ENCODE data around the gene SH2D5. TPM values are rescaled to one million over a fixed set of nuclear protein-coding genes. Genes with fewer than 3 reads are reported as not detected.

The SH2D5 gene
- total RNA-seq, 2 experiments from 2014 or later: 0.68 TPM; not detected in 1

DNA sequence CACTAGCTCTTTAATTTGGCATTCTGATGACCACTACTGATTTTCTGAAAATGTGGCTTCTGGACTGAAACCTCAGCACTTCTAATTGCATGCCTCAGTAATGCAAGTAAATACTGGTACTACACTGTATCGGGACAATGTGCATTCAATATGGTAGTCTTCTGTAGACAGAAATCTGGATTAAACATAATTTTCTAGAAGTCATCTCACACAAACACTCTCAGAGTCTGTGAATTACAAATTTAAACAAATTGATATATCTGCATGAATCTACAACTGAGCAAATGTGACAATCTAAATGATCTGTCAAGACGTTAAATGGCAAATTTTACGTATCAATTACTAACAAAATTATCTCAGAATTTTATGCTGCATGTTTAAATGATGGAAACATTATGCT is 30.9 kb upstream of the SH2D5 start:
- Histone ChIP-seq H2AFZ (ENCODE audit: low read length) (no peak overlapping the region), H3K79me2 (ENCODE audit: insufficient read depth, low read depth, low read length) (no peaks in the 10 kb centered on the region), H3K4me2 (ENCODE audit: low read length) (no peak overlapping the region), H3K9me3 (ENCODE audit: low read length) (no peaks in the 10 kb centered on the region), H4K20me1 (ENCODE audit: insufficient read depth, low read length) (no peaks in the 10 kb centered on the region), H3K27ac (ENCODE audit: low read depth, low read length, poor library complexity, severe bottlenecking) (no peak overlapping the region), H3K9me2 (ENCODE audit: insufficient read depth, low read length) (no peaks in the 10 kb centered on the region), H3K36me3 (ENCODE audit: insufficient read depth, low read length) (peaks cover 100% of the 10 kb centered on the region), H3K4me3 (ENCODE audit: low read depth, low read length, poor library complexity, severe bottlenecking) (no peak overlapping the region), H3K4me1 (ENCODE audit: insufficient read depth, low read length, poor library complexity, severe bottlenecking) (no peaks in the 10 kb centered on the region)
- ChIA-PET CTCF (ENCODE audit: unreplicated experiment) (no interaction called here), POLR2A (no interaction called here)
- no peak for TF ChIP-seq EZH2phosphoT487 (IDR thresholded peaks at IDR 0.05; ENCODE audit: borderline replicate concordance, low read depth, low read length)
- TF ChIP-seq, protein P1, sequence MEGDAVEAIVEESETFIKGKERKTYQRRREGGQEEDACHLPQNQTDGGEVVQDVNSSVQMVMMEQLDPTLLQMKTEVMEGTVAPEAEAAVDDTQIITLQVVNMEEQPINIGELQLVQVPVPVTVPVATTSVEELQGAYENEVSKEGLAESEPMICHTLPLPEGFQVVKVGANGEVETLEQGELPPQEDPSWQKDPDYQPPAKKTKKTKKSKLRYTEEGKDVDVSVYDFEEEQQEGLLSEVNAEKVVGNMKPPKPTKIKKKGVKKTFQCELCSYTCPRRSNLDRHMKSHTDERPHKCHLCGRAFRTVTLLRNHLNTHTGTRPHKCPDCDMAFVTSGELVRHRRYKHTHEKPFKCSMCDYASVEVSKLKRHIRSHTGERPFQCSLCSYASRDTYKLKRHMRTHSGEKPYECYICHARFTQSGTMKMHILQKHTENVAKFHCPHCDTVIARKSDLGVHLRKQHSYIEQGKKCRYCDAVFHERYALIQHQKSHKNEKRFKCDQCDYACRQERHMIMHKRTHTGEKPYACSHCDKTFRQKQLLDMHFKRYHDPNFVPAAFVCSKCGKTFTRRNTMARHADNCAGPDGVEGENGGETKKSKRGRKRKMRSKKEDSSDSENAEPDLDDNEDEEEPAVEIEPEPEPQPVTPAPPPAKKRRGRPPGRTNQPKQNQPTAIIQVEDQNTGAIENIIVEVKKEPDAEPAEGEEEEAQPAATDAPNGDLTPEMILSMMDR (conservative IDR thresholded peaks at IDR 0.05; ENCODE audit: low read length): no peak
- no TSS peak for BruUV-seq (replicated peaks)
- DNase-seq (ENCODE audit: low spot score): no peak
- intact Hi-C loops (cut with micrococcal nuclease; ENCODE audit: unreplicated experiment): no loop called here

DNA sequence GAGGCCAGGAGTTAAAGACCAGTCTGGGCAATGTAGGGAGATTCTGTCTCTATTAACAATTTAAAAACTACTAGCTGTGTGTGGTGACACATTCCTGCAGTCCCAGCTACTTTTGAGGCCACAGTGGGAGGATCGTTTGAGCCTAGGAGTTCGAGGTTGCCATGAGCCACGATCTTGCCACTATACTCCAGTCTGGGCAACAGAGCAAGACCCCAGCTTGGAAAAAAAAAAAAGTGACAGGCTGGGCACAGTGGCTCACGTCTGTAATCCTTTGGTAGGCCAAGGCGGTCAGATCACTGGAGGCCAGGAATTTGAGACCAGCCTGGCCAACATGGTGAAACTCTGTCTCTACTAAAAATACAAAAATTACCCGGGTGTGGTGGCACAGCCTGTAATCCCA is 27.8 kb upstream of the SH2D5 start:
- Histone ChIP-seq H2AFZ (ENCODE audit: low read length) (no peak overlapping the region), H3K79me2 (ENCODE audit: insufficient read depth, low read depth, low read length) (no peaks in the 10 kb centered on the region), H3K9me2 (ENCODE audit: insufficient read depth, low read length) (no peaks in the 10 kb centered on the region), H3K4me2 (ENCODE audit: low read length) (no peak overlapping the region), H3K4me1 (ENCODE audit: insufficient read depth, low read length, poor library complexity, severe bottlenecking) (no peaks in the 10 kb centered on the region), H3K36me3 (ENCODE audit: insufficient read depth, low read length) (peaks cover 98% of the 10 kb centered on the region), H3K9me3 (ENCODE audit: low read length) (no peaks in the 10 kb centered on the region), H3K27ac (ENCODE audit: low read depth, low read length, poor library complexity, severe bottlenecking) (no peak overlapping the region), H4K20me1 (ENCODE audit: insufficient read depth, low read length) (no peaks in the 10 kb centered on the region), H3K4me3 (ENCODE audit: low read depth, low read length, poor library complexity, severe bottlenecking) (no peak overlapping the region)
- CTCF ChIA-PET (ENCODE audit: unreplicated experiment): no interaction called here
- BruUV-seq (replicated peaks): no TSS peak
- DNase-seq (ENCODE audit: low spot score): no peak
- POLR2A ChIA-PET: interaction anchor here (0.7 kb wide), 1 partner anchor 1324 kb away, joined by 4 read pairs; no protein-coding TSS in a partner anchor
- TF ChIP-seq, protein P1 (conservative IDR thresholded peaks at IDR 0.05; ENCODE audit: low read length): no peak
- TF ChIP-seq EZH2phosphoT487 (IDR thresholded peaks at IDR 0.05; ENCODE audit: borderline replicate concordance, low read depth, low read length): no peak
- intact Hi-C loops (cut with micrococcal nuclease; ENCODE audit: unreplicated experiment): no loop called here

DNA sequence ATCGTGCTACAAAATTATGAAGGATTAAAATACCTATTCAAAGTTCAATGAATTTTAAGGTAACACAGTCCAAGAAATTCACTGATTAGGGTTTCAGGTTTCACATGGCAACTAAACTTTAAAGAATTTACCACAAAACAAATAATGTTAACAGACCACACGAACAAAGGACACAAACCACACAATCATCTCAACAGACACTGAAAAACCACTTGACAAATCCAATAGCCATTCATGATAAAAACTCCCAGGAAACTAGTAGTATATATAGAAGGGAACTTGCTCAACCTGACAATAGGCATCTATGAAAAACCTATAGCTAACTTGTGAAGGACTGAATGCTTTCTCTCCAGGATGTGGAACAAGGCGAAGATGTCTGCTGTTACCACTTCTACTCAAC is 21.1 kb upstream of the SH2D5 start:
- no peak overlapping the region for H3K27ac ChIP-seq (ENCODE audit: low read depth, low read length, poor library complexity, severe bottlenecking)
- POLR2A ChIA-PET: no interaction called here
- no peak overlapping the region for H2AFZ ChIP-seq (ENCODE audit: low read length)
- H3K9me2 ChIP-seq (ENCODE audit: insufficient read depth, low read length): no peaks in the 10 kb centered on the region
- H3K79me2 ChIP-seq (ENCODE audit: insufficient read depth, low read depth, low read length): no peaks in the 10 kb centered on the region
- H3K4me3 ChIP-seq (ENCODE audit: low read depth, low read length, poor library complexity, severe bottlenecking): no peak overlapping the region
- no peaks in the 10 kb centered on the region for H4K20me1 ChIP-seq (ENCODE audit: insufficient read depth, low read length)
- H3K4me1 ChIP-seq (ENCODE audit: insufficient read depth, low read length, poor library complexity, severe bottlenecking): no peaks in the 10 kb centered on the region
- H3K9me3 ChIP-seq (ENCODE audit: low read length): no peaks in the 10 kb centered on the region
- TF ChIP-seq, protein P1 (conservative IDR thresholded peaks at IDR 0.05; ENCODE audit: low read length): no peak
- no TSS peak for BruUV-seq (replicated peaks)
- intact Hi-C loops (cut with micrococcal nuclease; ENCODE audit: unreplicated experiment): no loop called here
- H3K4me2 ChIP-seq (ENCODE audit: low read length): no peak overlapping the region
- no peak for DNase-seq (ENCODE audit: low spot score)
- CTCF ChIA-PET (ENCODE audit: unreplicated experiment): no interaction called here
- peaks cover 83% of the 10 kb centered on the region for H3K36me3 ChIP-seq (ENCODE audit: insufficient read depth, low read length)

Data from OCI-LY7 (cell line).